NB4 (cell line): ENCODE results near the gene MPC2.

Experiments used
- POLR2A ChIP-seq: IDR thresholded peaks from 2 replicates; pipeline ENCODE4 v1.6.1; 2011; ENCODE audit warnings: mild to moderate bottlenecking; ENCODE audit not compliant: insufficient read length; ENCODE audit errors: extremely low read depth
- TF ChIP-seq, protein P1 (sequence below): IDR thresholded peaks from one replicate; pipeline ENCODE4 v1.5.1; 2012; ENCODE audit warnings: low read depth, low read length

- no peak for TF ChIP-seq POLR2A
- TF ChIP-seq, protein P1, sequence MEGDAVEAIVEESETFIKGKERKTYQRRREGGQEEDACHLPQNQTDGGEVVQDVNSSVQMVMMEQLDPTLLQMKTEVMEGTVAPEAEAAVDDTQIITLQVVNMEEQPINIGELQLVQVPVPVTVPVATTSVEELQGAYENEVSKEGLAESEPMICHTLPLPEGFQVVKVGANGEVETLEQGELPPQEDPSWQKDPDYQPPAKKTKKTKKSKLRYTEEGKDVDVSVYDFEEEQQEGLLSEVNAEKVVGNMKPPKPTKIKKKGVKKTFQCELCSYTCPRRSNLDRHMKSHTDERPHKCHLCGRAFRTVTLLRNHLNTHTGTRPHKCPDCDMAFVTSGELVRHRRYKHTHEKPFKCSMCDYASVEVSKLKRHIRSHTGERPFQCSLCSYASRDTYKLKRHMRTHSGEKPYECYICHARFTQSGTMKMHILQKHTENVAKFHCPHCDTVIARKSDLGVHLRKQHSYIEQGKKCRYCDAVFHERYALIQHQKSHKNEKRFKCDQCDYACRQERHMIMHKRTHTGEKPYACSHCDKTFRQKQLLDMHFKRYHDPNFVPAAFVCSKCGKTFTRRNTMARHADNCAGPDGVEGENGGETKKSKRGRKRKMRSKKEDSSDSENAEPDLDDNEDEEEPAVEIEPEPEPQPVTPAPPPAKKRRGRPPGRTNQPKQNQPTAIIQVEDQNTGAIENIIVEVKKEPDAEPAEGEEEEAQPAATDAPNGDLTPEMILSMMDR: no peak
Observed at GRCh38 chr1:167937709-167938010, 788 bp upstream of the MPC2 start.
